Osteoblast (primary cell): Measurements from ENCODE around the gene RIMS1. TPM values are rescaled to one million over a fixed set of nuclear protein-coding genes. Genes with fewer than 3 reads are reported as not detected.
"Not testable (repeated sequence)": the region's sequence is repeated elsewhere in the genome, so short reads cannot be mapped to it uniquely, and the experiment has no call there.

ENCODE experiments used
- DNase-seq: peaks from one replicate; pipeline ENCODE4 v3.0.0; 2011; ENCODE audit warnings: low spot score, mixed read lengths; ENCODE audit not compliant: insufficient read length; ENCODE audit errors: missing footprints
- H2AFZ ChIP-seq: 2 replicates; pipeline ENCODE4 v1.6.0; 2011; ENCODE audit warnings: mild to moderate bottlenecking, low read length
- H3K27ac ChIP-seq: 2 replicates; pipeline ENCODE4 v1.5.1; 2011; ENCODE audit warnings: mild to moderate bottlenecking, low read depth, low read length, moderate library complexity
- H3K27me3 ChIP-seq: 2 replicates; pipeline ENCODE4 v1.6.0; 2012; ENCODE audit warnings: mild to moderate bottlenecking, control low read depth, inconsistent platforms, low read length, moderate library complexity; ENCODE audit not compliant: insufficient read depth
- H3K36me3 ChIP-seq: 2 replicates; pipeline ENCODE4 v1.5.1; 2011; ENCODE audit warnings: mild to moderate bottlenecking, low read length, control low read depth, moderate library complexity; ENCODE audit not compliant: insufficient read depth
- H3K4me1 ChIP-seq: 2 replicates; pipeline ENCODE4 v1.5.1; 2011; ENCODE audit warnings: mild to moderate bottlenecking, low read length, control low read depth, moderate library complexity; ENCODE audit not compliant: insufficient read depth
- H3K4me2 ChIP-seq: 2 replicates; pipeline ENCODE4 v1.6.0; 2011; ENCODE audit warnings: mild to moderate bottlenecking, low read length; ENCODE audit not compliant: insufficient read depth
- H3K4me3 ChIP-seq: fragments of 200-600 bp; sonication (generic); 3 replicates; pipeline ENCODE4 v1.5.1; 2012; ENCODE audit warnings: mild to moderate bottlenecking, low read length, inconsistent platforms; ENCODE audit not compliant: insufficient read depth
- H3K79me2 ChIP-seq: 2 replicates; pipeline ENCODE4 v1.6.0; 2012; ENCODE audit warnings: mild to moderate bottlenecking, low read length, control low read depth, inconsistent platforms; ENCODE audit not compliant: insufficient read depth
- H3K9me3 ChIP-seq: 2 replicates; pipeline ENCODE4 v1.5.1; 2011; ENCODE audit warnings: low read depth, low read length, control low read depth
- H4K20me1 ChIP-seq: 2 replicates; pipeline ENCODE4 v1.6.0; 2012; ENCODE audit warnings: mild to moderate bottlenecking, low read length, control low read depth; ENCODE audit not compliant: insufficient read depth
- total RNA-seq: library from RNA; depleted of rRNA; stranded (reverse); fragments of >200 nt; gene quantifications from 2 replicates; pipeline ENCODE4 v1.2.3, GENCODE V29; 2012
- TF ChIP-seq, protein P1 (sequence below): IDR thresholded peaks from 2 replicates; pipeline ENCODE4 v1.5.1; 2011; ENCODE audit warnings: mild to moderate bottlenecking, low read depth, low read length, moderate library complexity; ENCODE audit errors: extremely low read depth

RIMS1 gene
- total RNA-seq, 1 donor, result 13.4 TPM

GRCh38 chr6:71997341-71997740 is 111.0 kb downstream of the RIMS1 start:
- Histone ChIP-seq H3K36me3 (no peaks in the 10 kb centered on the region), H2AFZ (no peak overlapping the region)

GRCh38 chr6:72002415-72002814 is 116.1 kb downstream of the RIMS1 start:
- H3K4me2 ChIP-seq, result no peak overlapping the region

More at GRCh38 chr6:71997341-71997740, 111.0 kb downstream of the RIMS1 start:
- H4K20me1 ChIP-seq, result no peaks in the 10 kb centered on the region
- no peak overlapping the region for H3K27ac ChIP-seq
- H3K79me2 ChIP-seq, result no peaks in the 10 kb centered on the region
- no peak overlapping the region for H3K4me2 ChIP-seq
- no peak for DNase-seq
- no peaks in the 10 kb centered on the region for H3K4me1 ChIP-seq
- H3K27me3 ChIP-seq, result no peaks in the 10 kb centered on the region
- no peaks in the 10 kb centered on the region for H3K9me3 ChIP-seq
- TF ChIP-seq, protein P1, sequence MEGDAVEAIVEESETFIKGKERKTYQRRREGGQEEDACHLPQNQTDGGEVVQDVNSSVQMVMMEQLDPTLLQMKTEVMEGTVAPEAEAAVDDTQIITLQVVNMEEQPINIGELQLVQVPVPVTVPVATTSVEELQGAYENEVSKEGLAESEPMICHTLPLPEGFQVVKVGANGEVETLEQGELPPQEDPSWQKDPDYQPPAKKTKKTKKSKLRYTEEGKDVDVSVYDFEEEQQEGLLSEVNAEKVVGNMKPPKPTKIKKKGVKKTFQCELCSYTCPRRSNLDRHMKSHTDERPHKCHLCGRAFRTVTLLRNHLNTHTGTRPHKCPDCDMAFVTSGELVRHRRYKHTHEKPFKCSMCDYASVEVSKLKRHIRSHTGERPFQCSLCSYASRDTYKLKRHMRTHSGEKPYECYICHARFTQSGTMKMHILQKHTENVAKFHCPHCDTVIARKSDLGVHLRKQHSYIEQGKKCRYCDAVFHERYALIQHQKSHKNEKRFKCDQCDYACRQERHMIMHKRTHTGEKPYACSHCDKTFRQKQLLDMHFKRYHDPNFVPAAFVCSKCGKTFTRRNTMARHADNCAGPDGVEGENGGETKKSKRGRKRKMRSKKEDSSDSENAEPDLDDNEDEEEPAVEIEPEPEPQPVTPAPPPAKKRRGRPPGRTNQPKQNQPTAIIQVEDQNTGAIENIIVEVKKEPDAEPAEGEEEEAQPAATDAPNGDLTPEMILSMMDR, result no peak
- no peak overlapping the region for H3K4me3 ChIP-seq

GRCh38 chr6:72006591-72006990 is 120.2 kb downstream of the RIMS1 start:
- not testable (repeated sequence) for H3K27me3 ChIP-seq, H3K27ac ChIP-seq, H3K79me2 ChIP-seq, H3K4me1 ChIP-seq, DNase-seq, H3K36me3 ChIP-seq, H2AFZ ChIP-seq, H3K9me3 ChIP-seq, H3K4me2 ChIP-seq, H3K4me3 ChIP-seq, H4K20me1 ChIP-seq

More at GRCh38 chr6:72002415-72002814, 116.1 kb downstream of the RIMS1 start:
- no peak overlapping the region for H3K4me3 ChIP-seq
- no peaks in the 10 kb centered on the region for H3K79me2 ChIP-seq
- H3K27ac ChIP-seq, result no peak overlapping the region
- H3K27me3 ChIP-seq, result no peaks in the 10 kb centered on the region
- no peaks in the 10 kb centered on the region for H3K36me3 ChIP-seq
- no peaks in the 10 kb centered on the region for H3K9me3 ChIP-seq
- H2AFZ ChIP-seq, result no peak overlapping the region
- H3K4me1 ChIP-seq, result no peaks in the 10 kb centered on the region
- H4K20me1 ChIP-seq, result no peaks in the 10 kb centered on the region
- no peak for DNase-seq
- TF ChIP-seq, protein P1, result no peak

DNA sequence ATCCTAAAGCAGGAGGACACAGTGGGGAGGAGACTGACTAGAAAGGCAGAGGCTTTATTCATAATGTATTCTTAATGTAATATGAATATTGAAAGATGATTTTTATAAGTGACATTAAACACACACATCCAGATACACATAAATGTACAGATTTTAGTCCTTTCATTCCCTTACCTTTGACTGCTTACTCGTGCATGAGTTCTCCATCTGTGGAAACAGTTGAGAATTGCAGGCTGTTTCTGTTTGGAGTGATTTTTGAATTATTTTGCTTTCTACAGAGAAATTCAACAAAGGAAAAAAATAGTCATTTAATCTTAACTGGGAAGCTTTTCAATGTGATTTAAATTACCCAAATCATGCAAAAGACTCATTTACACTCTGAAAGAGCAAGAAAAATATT is 136.5 kb downstream of the RIMS1 start:
- peak; percentile 21 for DNase-seq
- Histone ChIP-seq H3K27ac (no peak overlapping the region), H3K9me3 (no peaks in the 10 kb centered on the region), H3K4me2 (no peak overlapping the region), H2AFZ (no peak overlapping the region), H3K36me3 (no peaks in the 10 kb centered on the region), H3K27me3 (no peaks in the 10 kb centered on the region), H3K4me3 (no peak overlapping the region), H3K79me2 (no peaks in the 10 kb centered on the region), H4K20me1 (no peaks in the 10 kb centered on the region), H3K4me1 (no peaks in the 10 kb centered on the region)
- TF ChIP-seq, protein P1, result no peak
